GM12865 (cell line): ENCODE measurements around the gene CCDC83.

Source experiments
- DNase-seq: peaks from one replicate; pipeline ENCODE4 v3.0.0; 2010; ENCODE audit warnings: low read depth
- H3K4me3 ChIP-seq: 2 replicates; pipeline ENCODE4 v1.5.1; 2011; ENCODE audit warnings: mild to moderate bottlenecking, low read depth, low read length, control low read depth
- TF ChIP-seq, protein P1 (sequence below): IDR thresholded peaks from 2 replicates; pipeline ENCODE4 v1.5.1; 2011; ENCODE audit warnings: low read length, control low read depth, low read depth, inconsistent platforms; ENCODE audit not compliant: insufficient read depth; ENCODE audit errors: missing control alignments

Gene CCDC83

DNA sequence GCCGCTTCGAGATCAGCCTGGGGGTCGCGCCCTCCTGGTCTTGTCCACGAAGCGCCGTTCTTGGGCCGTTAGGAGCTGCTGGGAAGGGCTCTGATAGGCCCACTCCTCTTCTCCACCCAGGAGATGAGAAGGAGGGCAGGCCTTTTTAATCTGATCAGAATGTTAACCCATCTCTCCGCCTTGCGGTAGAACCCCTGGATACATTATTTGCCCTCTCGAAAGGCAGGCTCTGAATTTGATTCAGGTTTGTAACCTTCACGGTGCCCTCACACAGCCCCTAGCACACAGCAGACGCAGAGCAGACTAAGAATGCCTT lies at the start of gene CCDC83:
Gene CCDC83, plus strand, starts transcription at position 43 of the 316 bp plus-strand sequence. CDS start 9,741 bp downstream, outside the sequence.
- TF ChIP-seq, protein P1, sequence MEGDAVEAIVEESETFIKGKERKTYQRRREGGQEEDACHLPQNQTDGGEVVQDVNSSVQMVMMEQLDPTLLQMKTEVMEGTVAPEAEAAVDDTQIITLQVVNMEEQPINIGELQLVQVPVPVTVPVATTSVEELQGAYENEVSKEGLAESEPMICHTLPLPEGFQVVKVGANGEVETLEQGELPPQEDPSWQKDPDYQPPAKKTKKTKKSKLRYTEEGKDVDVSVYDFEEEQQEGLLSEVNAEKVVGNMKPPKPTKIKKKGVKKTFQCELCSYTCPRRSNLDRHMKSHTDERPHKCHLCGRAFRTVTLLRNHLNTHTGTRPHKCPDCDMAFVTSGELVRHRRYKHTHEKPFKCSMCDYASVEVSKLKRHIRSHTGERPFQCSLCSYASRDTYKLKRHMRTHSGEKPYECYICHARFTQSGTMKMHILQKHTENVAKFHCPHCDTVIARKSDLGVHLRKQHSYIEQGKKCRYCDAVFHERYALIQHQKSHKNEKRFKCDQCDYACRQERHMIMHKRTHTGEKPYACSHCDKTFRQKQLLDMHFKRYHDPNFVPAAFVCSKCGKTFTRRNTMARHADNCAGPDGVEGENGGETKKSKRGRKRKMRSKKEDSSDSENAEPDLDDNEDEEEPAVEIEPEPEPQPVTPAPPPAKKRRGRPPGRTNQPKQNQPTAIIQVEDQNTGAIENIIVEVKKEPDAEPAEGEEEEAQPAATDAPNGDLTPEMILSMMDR: no peak

DNA sequence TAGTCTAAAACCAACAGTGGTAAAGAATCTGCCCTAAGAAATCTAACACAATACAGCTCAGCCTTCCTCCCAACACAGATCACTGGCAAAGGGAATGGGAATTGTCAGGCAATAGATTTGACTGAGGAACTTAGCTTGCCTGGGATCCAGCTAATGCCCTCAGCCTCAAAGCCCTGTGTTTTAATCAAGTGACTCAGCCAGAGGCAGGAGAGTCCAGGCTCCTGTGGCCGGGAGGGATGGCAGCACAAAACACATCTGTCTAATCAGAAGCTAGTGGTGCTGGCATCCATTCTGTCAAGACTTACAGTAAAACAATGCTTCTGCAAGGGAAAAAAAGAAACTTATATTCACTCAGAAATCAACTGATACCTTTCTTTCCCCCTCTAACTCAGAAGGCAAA lies 49.8 kb upstream of the CCDC83 start:
- DNase-seq: no peak
- no peak overlapping the region for H3K4me3 ChIP-seq
- TF ChIP-seq, protein P1: no peak

More for the DNA sequence above, at the start of gene CCDC83:
- peak within 1 kb of the TSS; percentile 46 for H3K4me3 ChIP-seq
- DNase-seq: no peak

DNA sequence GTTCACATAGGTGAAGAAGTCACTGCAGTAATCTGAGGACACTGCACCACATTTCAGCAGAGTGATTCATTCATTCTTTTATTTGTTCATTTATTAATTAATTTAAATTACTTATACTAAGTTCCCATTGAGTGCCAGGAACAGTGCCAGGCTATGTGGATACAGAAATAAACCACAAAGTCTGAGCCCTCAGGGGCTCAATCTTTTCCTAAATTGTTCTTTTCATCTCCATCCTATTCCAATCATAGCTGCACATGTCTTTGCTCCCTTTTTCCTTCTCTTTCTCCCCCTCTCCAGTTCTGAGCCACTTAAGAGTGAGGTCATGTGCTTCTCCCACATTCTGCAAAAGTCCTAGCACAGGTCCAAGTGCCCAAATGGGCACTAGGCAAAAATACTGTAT lies 49.2 kb upstream of the CCDC83 start:
- no peak for DNase-seq
- TF ChIP-seq, protein P1: no peak
- no peak overlapping the region for H3K4me3 ChIP-seq

DNA sequence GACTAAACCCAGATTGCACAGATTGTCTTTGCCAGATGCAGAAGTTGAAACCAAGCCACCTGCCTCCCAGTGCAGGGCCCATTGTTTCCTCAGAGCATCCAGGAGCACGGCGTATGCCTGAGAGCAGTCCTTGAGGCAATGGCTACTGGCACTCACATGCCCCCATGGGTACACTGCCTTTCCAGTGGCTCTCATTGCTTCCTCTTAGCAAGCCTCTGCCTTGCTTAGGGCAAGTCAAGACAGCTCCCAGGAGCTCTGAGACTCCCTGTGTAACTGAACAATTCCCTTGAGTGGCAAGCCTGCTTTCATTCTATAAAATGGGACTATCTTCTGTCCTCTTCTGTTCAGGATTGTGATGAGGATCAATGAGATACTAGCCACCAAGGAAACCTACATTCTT lies 48.3 kb upstream of the CCDC83 start:
- no peak overlapping the region for H3K4me3 ChIP-seq
- no peak for DNase-seq

DNA sequence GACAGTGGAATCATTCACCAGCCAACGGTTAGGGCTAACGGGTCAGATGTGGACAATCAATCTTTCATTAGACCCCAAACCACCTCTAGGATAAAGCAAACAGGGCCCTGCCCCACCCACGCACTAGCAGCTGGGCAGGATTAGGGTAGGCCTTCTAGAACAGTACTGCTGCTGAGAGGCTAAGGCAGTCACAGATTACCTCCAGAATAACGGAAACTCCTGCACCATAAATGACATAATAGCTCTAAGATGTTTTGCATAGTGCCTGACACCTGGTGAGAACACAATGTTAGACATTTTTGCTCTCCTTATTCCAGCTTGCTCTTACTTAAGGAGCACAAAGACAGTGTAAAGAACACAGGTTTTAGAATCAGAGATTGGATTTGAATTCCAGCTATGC lies 46.0 kb upstream of the CCDC83 start:
- TF ChIP-seq, protein P1: no peak
- no peak for DNase-seq
- H3K4me3 ChIP-seq: no peak overlapping the region

More for the DNA sequence above, 48.3 kb upstream of the CCDC83 start:
- TF ChIP-seq, protein P1: no peak

DNA sequence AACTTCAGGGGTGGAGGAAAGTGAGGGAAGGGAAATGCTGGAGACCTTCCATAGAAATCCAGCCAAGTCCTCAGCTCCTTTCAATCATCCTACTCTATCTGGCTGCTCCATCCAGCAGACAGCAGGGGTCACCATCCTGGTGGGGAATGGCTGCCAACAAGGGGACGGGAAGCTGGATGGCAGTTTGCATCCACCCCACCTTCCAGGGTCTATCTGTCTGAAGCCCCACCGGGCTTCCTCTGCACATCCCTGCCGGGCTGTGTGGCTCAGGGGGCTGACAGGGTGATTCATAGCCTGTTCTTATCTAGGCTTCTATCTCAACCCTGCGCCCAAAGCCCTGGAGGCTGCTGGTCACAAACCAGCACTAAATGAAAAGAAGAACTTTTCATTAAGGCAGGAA lies 45.3 kb upstream of the CCDC83 start:
- no peak overlapping the region for H3K4me3 ChIP-seq
- no peak for DNase-seq

DNA sequence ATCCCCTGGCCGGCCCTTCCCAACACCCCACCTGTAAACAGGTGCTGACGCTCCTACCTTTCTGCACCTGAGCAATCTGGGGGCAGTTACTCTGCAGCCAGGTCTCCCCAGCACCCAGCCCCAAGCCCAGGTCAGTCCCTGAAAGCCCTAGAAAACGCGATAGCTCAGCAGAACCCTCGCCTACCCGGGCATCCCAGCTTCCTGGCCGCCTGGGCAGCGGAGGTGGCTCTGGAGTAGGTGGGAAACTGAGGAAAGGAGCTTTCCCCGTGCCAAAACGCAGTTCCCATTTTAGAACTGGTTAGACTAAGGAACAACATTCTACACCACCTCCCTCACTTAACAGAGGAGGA lies 44.7 kb upstream of the CCDC83 start:
- DNase-seq: no peak
- peak overlapping the region; percentile 30 for H3K4me3 ChIP-seq
- TF ChIP-seq, protein P1: no peak

More for the DNA sequence above, 45.3 kb upstream of the CCDC83 start:
- TF ChIP-seq, protein P1: no peak
